ENCODE results near the gene BTAF1. TPM values are rescaled to one million over a fixed set of nuclear protein-coding genes. Genes with fewer than 3 reads are reported as not detected.
"Not testable (repeated sequence)": the region's sequence is repeated elsewhere in the genome, so short reads cannot be mapped to it uniquely, and the experiment has no call there.

Gene BTAF1
- total RNA-seq, 1 experiment from 2014 or later, result 37.0 TPM

DNA sequence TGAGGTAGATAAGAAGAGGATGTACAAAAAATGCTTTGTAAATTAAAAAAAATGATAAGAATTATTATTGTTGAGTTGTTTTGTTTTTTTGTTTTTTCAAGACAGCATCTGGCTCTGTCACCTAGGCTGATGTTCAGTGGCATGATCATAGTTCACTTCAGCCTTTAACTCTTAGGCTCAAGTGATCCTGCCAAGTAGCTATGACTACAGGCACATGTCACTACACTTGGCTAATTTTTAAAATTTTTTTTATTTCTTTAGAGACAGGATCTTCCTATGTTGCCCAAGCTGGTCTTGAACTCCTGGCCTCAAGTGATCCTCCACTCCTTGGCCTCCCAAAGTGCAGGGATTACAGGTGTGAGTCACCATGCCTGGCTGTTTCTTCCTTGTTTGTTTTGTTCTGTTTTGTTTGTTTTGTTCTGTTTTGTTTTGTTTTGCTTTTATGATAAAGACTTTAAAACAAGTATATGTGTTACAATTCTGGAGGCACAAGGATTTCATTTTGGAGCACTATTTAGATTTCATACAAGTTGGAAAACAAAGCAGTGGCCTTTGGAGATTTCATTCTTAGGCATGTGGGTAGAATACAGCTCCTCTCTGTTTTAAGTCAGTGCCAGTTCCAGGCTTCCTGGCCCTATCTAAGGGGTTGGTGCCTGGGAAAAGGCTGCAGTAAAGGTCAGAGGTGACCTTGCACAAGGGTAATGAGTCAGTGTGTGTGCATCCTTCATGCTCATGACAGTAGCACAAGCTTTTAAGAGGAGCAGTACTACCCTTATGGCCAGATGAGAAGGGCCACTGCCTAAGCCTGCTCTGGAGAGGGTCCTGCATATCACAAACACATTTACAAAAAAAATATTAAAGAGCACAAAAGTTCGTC is 32.2 kb upstream of the BTAF1 start:
- intact Hi-C loops (cut with micrococcal nuclease), result no loop called here
- ChIA-PET POLR2A (interaction anchor here (0.6 to 1.5 kb wide), 2 partner anchors 8 to 45 kb away, joined by 4 to 6 read pairs; no protein-coding TSS in a partner anchor), CTCF (interaction anchor here (0.6 to 1.6 kb wide), 2 partner anchors 22 to 595 kb away, joined by 3 to 6 read pairs; no protein-coding TSS in a partner anchor)
- Mint-ChIP-seq H3K27me3 (ENCODE audit: insufficient read depth, unreplicated experiment) (no peaks in the 10 kb centered on the region), H3K36me3 (ENCODE audit: insufficient read depth, unreplicated experiment) (no peaks in the 10 kb centered on the region), H3K4me3 (ENCODE audit: unreplicated experiment) (no peak overlapping the region), H3K9me3 (ENCODE audit: unreplicated experiment) (no peaks in the 10 kb centered on the region), H3K4me1 (ENCODE audit: insufficient read depth, unreplicated experiment) (peaks cover 6% of the 10 kb centered on the region), H3K27ac (ENCODE audit: low read depth, unreplicated experiment) (no peak overlapping the region)
- DNase-seq (ENCODE audit: unreplicated experiment), result peak; percentile 79
- no TSS peak for BruUV-seq (replicated peaks)
- TF ChIP-seq CTCF (IDR thresholded peaks at IDR 0.05; ENCODE audit: unreplicated experiment), result no peak

- no peak overlapping the region for H3K27ac Mint-ChIP-seq (ENCODE audit: low read depth, unreplicated experiment)
These were observed 30.5 kb upstream of the BTAF1 start for GRCh38 chr10:91893051-91893450.

GRCh38 chr10:91894261-91894685 is 29.3 kb upstream of the BTAF1 start:
- DNase-seq (ENCODE audit: unreplicated experiment); BruUV-seq (replicated peaks); H3K4me1 Mint-ChIP-seq (ENCODE audit: insufficient read depth, unreplicated experiment); intact Hi-C loops (cut with micrococcal nuclease); H3K27ac Mint-ChIP-seq (ENCODE audit: low read depth, unreplicated experiment); POLR2A ChIA-PET; H3K9me3 Mint-ChIP-seq (ENCODE audit: unreplicated experiment); H3K4me3 Mint-ChIP-seq (ENCODE audit: unreplicated experiment); H3K27me3 Mint-ChIP-seq (ENCODE audit: insufficient read depth, unreplicated experiment); H3K36me3 Mint-ChIP-seq (ENCODE audit: insufficient read depth, unreplicated experiment): not testable (repeated sequence)
- CTCF ChIA-PET, result interaction anchor here (0.6 kb wide), 1 partner anchor 404 kb away, joined by 3 read pairs; no protein-coding TSS in a partner anchor

More at GRCh38 chr10:91893051-91893450, 30.5 kb upstream of the BTAF1 start:
- ChIA-PET POLR2A (no interaction called here), CTCF (no interaction called here)
- no peak overlapping the region for H3K4me3 Mint-ChIP-seq (ENCODE audit: unreplicated experiment)
- TF ChIP-seq CTCF (IDR thresholded peaks at IDR 0.05; ENCODE audit: unreplicated experiment), result no peak
- no TSS peak for BruUV-seq (replicated peaks)
- H3K36me3 Mint-ChIP-seq (ENCODE audit: insufficient read depth, unreplicated experiment), result no peaks in the 10 kb centered on the region
- no peaks in the 10 kb centered on the region for H3K27me3 Mint-ChIP-seq (ENCODE audit: insufficient read depth, unreplicated experiment)
- intact Hi-C loops (cut with micrococcal nuclease), result no loop called here
- H3K9me3 Mint-ChIP-seq (ENCODE audit: unreplicated experiment), result no peaks in the 10 kb centered on the region
- no peak for DNase-seq (ENCODE audit: unreplicated experiment)
- peaks cover 6% of the 10 kb centered on the region for H3K4me1 Mint-ChIP-seq (ENCODE audit: insufficient read depth, unreplicated experiment)

DNA sequence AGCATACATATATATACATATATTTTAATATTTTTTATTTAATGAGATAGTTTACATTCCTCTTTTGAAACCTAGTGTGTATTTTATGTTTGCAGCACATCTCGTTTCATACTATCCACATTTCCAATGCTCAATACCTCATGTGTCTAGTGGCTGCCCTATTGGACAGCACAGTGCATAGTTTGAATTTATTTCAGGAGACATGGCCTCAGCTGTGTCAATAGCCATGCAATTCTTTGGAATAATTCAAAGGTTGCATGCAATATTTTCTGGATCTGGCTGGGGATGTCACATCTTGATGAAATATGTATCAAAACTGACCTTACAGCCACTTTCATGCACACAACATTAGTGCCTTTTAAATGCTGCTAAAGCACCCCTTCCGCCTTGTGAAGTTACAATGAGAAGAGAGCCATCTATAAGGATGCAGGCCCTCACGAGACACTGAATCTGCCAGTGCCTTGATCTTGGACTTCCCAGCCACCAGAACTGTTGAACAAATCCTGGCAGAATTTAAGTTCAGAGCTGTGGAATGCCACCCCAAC is 27.3 kb upstream of the BTAF1 start:
- Mint-ChIP-seq H3K4me3 (ENCODE audit: unreplicated experiment) (no peak overlapping the region), H3K9me3 (ENCODE audit: unreplicated experiment) (no peaks in the 10 kb centered on the region), H3K27me3 (ENCODE audit: insufficient read depth, unreplicated experiment) (no peaks in the 10 kb centered on the region), H3K27ac (ENCODE audit: low read depth, unreplicated experiment) (no peak overlapping the region), H3K36me3 (ENCODE audit: insufficient read depth, unreplicated experiment) (no peaks in the 10 kb centered on the region), H3K4me1 (ENCODE audit: insufficient read depth, unreplicated experiment) (peaks cover 12% of the 10 kb centered on the region)
- ChIA-PET POLR2A (no interaction called here), CTCF (no interaction called here)
- no peak for DNase-seq (ENCODE audit: unreplicated experiment)
- intact Hi-C loops (cut with micrococcal nuclease), result no loop called here
- no TSS peak for BruUV-seq (replicated peaks)
- no peak for TF ChIP-seq CTCF (IDR thresholded peaks at IDR 0.05; ENCODE audit: unreplicated experiment)
